ENCODE measurements around the gene GSE1.

GSE1 gene

GRCh38 chr16:85641305-85641704 lies 28.2 kb downstream of the GSE1 start:
- ChIA-PET POLR2A (no interaction called here), CTCF (no interaction called here)
- no peak for TF ChIP-seq FOXA1 (IDR thresholded peaks at IDR 0.05)
- TF ChIP-seq LEF1 (IDR thresholded peaks at IDR 0.05; ENCODE audit: borderline replicate concordance), result no peak
- no peak for TF ChIP-seq BHLHE40 (IDR thresholded peaks at IDR 0.05; ENCODE audit: borderline replicate concordance)
- TF ChIP-seq FOXM1 (IDR thresholded peaks at IDR 0.05; ENCODE audit: borderline replicate concordance), result no peak
- no peak for DNase-seq (ENCODE audit: extremely low spot score)

GRCh38 chr16:85641776-85642176 lies 28.7 kb downstream of the GSE1 start:
- no peak for DNase-seq (ENCODE audit: extremely low spot score)
- no peak for TF ChIP-seq LEF1 (IDR thresholded peaks at IDR 0.05; ENCODE audit: borderline replicate concordance)
- TF ChIP-seq SP1 (IDR thresholded peaks at IDR 0.05), result no peak
- TF ChIP-seq FOXM1 (IDR thresholded peaks at IDR 0.05; ENCODE audit: borderline replicate concordance), result no peak
- TF ChIP-seq FOXA1 (IDR thresholded peaks at IDR 0.05), result no peak
- no peak for TF ChIP-seq ARNT (IDR thresholded peaks at IDR 0.05)
- no peak for TF ChIP-seq L3MBTL2 (conservative IDR thresholded peaks at IDR 0.05)
- no peak for TF ChIP-seq FOXK2 (IDR thresholded peaks at IDR 0.05)
- TF ChIP-seq PKNOX1 (IDR thresholded peaks at IDR 0.05), result no peak
- no peak for TF ChIP-seq ELF4 (IDR thresholded peaks at IDR 0.05)
- TF ChIP-seq TARDBP (IDR thresholded peaks at IDR 0.05), result no peak
- TF ChIP-seq HDGF (IDR thresholded peaks at IDR 0.05; ENCODE audit: borderline replicate concordance), result no peak
- CTCF ChIA-PET, result no interaction called here
- POLR2A ChIA-PET, result no interaction called here

- ChIA-PET CTCF (no interaction called here), POLR2A (no interaction called here)
- no peak for TF ChIP-seq ZNF384 (IDR thresholded peaks at IDR 0.05)
- no peak for TF ChIP-seq NFRKB (IDR thresholded peaks at IDR 0.05)
- no peak for TF ChIP-seq SUZ12 (IDR thresholded peaks at IDR 0.05)
- TF ChIP-seq FOXM1 (IDR thresholded peaks at IDR 0.05; ENCODE audit: borderline replicate concordance), result no peak
- TF ChIP-seq ARNT (IDR thresholded peaks at IDR 0.05), result no peak
- TF ChIP-seq HDGF (IDR thresholded peaks at IDR 0.05; ENCODE audit: borderline replicate concordance), result no peak
- TF ChIP-seq SP1 (IDR thresholded peaks at IDR 0.05), result no peak
- TF ChIP-seq FOXK2 (IDR thresholded peaks at IDR 0.05), result no peak
- no peak for TF ChIP-seq CTBP1 (IDR thresholded peaks at IDR 0.05; ENCODE audit: borderline replicate concordance)
- TF ChIP-seq TARDBP (IDR thresholded peaks at IDR 0.05), result no peak
- DNase-seq (ENCODE audit: extremely low spot score), result no peak
Measured at GRCh38 chr16:85642762-85643358, 29.7 kb downstream of the GSE1 start.

GRCh38 chr16:85643631-85644030 lies 30.5 kb downstream of the GSE1 start:
- ChIA-PET POLR2A (no interaction called here), CTCF (no interaction called here)
- TF ChIP-seq L3MBTL2 (conservative IDR thresholded peaks at IDR 0.05), result no peak
- DNase-seq (ENCODE audit: extremely low spot score), result no peak

GRCh38 chr16:85644093-85644712 lies 31.1 kb downstream of the GSE1 start:
- POLR2A ChIA-PET, result no interaction called here
- CTCF ChIA-PET, result no interaction called here
- DNase-seq (ENCODE audit: extremely low spot score), result no peak
- TF ChIP-seq SP1 (IDR thresholded peaks at IDR 0.05) (no peak), NFRKB (IDR thresholded peaks at IDR 0.05) (no peak), SUZ12 (IDR thresholded peaks at IDR 0.05) (no peak), L3MBTL2 (conservative IDR thresholded peaks at IDR 0.05) (no peak), CTBP1 (IDR thresholded peaks at IDR 0.05; ENCODE audit: borderline replicate concordance) (no peak), PKNOX1 (IDR thresholded peaks at IDR 0.05) (no peak), HDGF (IDR thresholded peaks at IDR 0.05; ENCODE audit: borderline replicate concordance) (no peak), FOXM1 (IDR thresholded peaks at IDR 0.05; ENCODE audit: borderline replicate concordance) (no peak), LEF1 (IDR thresholded peaks at IDR 0.05; ENCODE audit: borderline replicate concordance) (no peak), ZNF384 (IDR thresholded peaks at IDR 0.05) (no peak), TARDBP (IDR thresholded peaks at IDR 0.05) (no peak), FOXA1 (IDR thresholded peaks at IDR 0.05) (no peak), FOXK2 (IDR thresholded peaks at IDR 0.05) (no peak), ARNT (IDR thresholded peaks at IDR 0.05) (no peak), ELF4 (IDR thresholded peaks at IDR 0.05) (no peak), BHLHE40 (IDR thresholded peaks at IDR 0.05; ENCODE audit: borderline replicate concordance) (no peak)

- ChIA-PET CTCF (no interaction called here), POLR2A (no interaction called here)
- no peak for DNase-seq (ENCODE audit: extremely low spot score)
Measured at GRCh38 chr16:85645021-85645589, 32.0 kb downstream of the GSE1 start.

GRCh38 chr16:85646358-85646907 lies 33.3 kb downstream of the GSE1 start:
- POLR2A ChIA-PET, result no interaction called here
- CTCF ChIA-PET, result no interaction called here
- TF ChIP-seq TARDBP (IDR thresholded peaks at IDR 0.05) (no peak), CTBP1 (IDR thresholded peaks at IDR 0.05; ENCODE audit: borderline replicate concordance) (no peak), NFRKB (IDR thresholded peaks at IDR 0.05) (no peak)
- DNase-seq (ENCODE audit: extremely low spot score), result no peak

More at GRCh38 chr16:85645021-85645589, 32.0 kb downstream of the GSE1 start:
- TF ChIP-seq NFRKB (IDR thresholded peaks at IDR 0.05) (no peak), ELF4 (IDR thresholded peaks at IDR 0.05) (no peak), ZNF384 (IDR thresholded peaks at IDR 0.05) (no peak), HDGF (IDR thresholded peaks at IDR 0.05; ENCODE audit: borderline replicate concordance) (no peak), L3MBTL2 (conservative IDR thresholded peaks at IDR 0.05) (no peak), FOXK2 (IDR thresholded peaks at IDR 0.05) (no peak), SUZ12 (IDR thresholded peaks at IDR 0.05) (no peak), CTBP1 (IDR thresholded peaks at IDR 0.05; ENCODE audit: borderline replicate concordance) (no peak)
